HT-29 (cell line): ENCODE measurements around the gene VWCE. TPM values are rescaled to one million over a fixed set of nuclear protein-coding genes. Genes with fewer than 3 reads are reported as not detected.
A peak's percentile ranks its signal among the peaks of the same experiment; 100 is the strongest.
"Not testable (repeated sequence)": the region's sequence is repeated elsewhere in the genome, so short reads cannot be mapped to it uniquely, and the experiment has no call there.

ENCODE experiments used
- DNase-seq: peaks from one replicate; pipeline ENCODE4 v3.0.0-alpha.2; 2015; ENCODE audit warnings: low spot score
- total RNA-seq: library from RNA; depleted of rRNA; stranded (reverse); fragments of >200 nt; shearing (Covaris generic); gene quantifications from 2 replicates; pipeline ENCODE4 v1.2.3, GENCODE V29; 2014

VWCE gene
- total RNA-seq, 1 experiment from 2014 or later: not detected

DNA sequence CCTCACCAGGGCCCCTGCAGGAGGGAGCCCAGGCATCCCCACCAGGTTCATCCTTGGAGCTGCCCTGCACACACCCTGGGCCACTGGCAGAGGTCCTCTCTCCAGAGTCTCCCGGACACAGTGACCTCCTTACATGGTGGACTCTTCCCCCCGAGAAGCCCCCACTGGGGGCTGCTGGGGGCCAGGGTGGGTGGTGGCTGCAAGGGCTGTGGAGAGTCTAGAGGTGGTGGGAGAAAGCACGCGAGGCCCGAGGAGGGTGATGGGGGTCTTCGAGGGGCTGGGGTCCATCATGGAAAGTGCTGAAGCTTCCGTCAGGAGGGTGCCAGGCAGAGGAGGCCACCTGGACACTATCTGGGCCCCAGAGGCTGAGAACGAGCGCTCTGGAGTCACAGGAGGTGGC is 36.6 kb downstream of the VWCE start:
- DNase-seq: no peak

DNA sequence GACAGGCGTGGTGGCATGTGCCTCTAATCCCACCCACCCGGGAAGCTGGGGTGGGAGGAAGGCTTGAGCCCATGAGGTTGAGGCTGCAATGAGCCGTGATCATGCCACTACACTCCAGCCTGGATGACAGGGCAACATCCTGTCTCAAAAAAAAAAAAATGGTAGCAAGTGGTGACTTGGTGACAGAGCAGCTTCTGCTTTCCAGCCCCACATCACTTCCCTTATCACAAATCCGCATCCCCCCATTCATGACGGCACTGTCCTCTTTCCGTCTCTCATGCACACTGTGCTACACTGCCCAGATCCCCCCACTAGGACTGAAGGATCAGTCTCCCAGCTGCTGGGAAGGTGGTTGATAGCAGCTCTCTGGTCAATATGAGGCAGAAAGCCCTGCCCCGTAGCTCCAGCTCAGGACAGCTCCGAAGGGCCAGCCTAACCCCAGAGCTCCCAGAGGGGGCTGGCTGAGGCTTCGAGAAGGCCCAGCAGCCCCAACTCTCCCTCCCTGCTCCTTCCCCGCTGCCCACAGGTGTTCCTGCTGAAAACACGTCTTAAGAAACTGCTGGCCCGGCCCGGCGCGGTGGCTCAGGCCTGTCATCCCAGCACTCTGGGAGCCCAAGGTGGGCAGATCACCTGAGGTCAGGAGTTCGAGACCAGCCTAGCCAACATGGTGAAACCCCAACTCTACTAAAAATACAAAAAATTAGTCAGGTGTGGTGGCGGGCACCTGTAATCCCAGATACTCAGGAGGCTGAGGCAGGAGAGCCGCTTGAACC is 38.2 kb downstream of the VWCE start:
- DNase-seq: no peak

GRCh38 chr11:61254403-61255025 is 40.6 kb downstream of the VWCE start:
- peak; percentile 78 for DNase-seq

GRCh38 chr11:61252332-61252731 is 42.8 kb downstream of the VWCE start:
- not testable (repeated sequence) for DNase-seq

DNA sequence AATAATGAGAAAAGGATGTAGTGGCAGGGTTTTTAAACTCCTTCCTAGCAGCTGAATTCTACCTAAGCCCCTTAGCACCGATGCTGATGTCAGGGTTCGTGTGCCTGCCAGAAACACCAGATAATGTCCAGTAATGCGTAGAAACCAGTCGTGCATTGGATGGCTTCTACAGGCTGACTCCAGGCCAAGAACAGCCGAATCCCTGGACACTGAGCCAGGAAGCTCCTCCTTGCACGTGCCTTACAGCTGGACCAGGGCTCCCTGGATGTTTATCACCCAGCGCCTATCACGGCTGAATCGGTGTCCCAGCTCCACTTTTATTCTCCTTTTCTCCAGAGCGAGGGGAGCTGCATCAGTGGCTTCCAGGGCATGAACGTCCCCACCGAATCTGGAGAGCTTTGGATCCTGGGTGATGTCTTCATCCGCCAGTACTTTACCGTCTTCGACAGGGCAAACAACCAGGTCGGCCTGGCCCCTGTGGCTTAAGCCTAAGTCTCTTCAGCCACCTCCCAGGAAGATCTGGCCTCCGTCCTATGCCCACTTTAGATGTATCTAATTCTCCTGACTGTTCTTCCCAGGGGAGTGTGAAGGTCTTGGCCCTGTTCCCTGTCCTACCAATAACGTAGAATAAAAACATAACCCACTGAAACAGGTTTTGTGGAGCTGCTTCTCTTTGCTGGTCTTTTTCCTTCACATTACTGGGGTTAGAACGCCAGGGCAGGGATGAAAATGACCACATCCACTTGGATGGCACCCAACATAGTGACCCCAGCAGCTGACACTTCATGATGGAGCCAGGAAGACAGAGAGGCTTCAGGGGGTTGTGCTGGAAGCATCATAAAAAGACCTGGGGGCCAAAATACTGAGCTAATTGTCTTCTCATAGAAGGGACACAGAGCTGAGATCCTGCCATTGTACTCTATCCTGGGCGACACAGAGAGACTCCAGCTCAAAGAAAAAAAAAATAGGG is 44.0 kb downstream of the VWCE start:
- not testable (repeated sequence) for DNase-seq

GRCh38 chr11:61249201-61249600 is 45.9 kb downstream of the VWCE start:
- DNase-seq: not testable (repeated sequence)

GRCh38 chr11:61248071-61248470 is 47.0 kb downstream of the VWCE start:
- DNase-seq: not testable (repeated sequence)

- not testable (repeated sequence) for DNase-seq
Observed at GRCh38 chr11:61245284-61245964, 49.7 kb downstream of the VWCE start.

GRCh38 chr11:61241526-61241925 is 53.6 kb downstream of the VWCE start:
- DNase-seq: not testable (repeated sequence)

GRCh38 chr11:61240875-61241274 is 54.2 kb downstream of the VWCE start, which contains the start of gene PGA5:
PGA5 (plus strand) TSS chr11:61241175; CDS start chr11:61241227, 52 bp downstream.
- not testable (repeated sequence) for DNase-seq

- not testable (repeated sequence) for DNase-seq
Observed at GRCh38 chr11:61240288-61240687, 54.8 kb downstream of the VWCE start.

DNA sequence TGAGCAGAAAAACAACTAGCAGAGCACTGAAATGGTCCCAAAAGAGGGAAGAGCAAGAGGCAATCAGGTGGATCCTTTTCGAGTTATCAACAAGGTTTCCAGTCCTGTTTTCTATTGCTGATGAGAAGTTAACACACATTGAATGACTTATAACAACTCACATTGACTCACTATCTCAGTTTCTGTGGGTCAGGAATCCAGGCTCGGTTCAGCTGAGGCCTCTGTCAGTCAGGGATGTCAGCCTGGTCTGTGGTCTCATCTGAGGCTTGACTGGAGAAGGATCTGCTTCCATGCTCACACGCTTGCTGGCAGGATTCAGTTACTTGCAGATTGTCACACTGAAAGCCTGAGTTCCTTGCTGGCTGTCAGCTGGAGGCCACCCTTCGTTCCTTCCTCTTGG is 58.0 kb downstream of the VWCE start:
- DNase-seq: not testable (repeated sequence)

GRCh38 chr11:61232548-61233145 is 62.5 kb downstream of the VWCE start:
- not testable (repeated sequence) for DNase-seq

GRCh38 chr11:61231585-61231984 is 63.5 kb downstream of the VWCE start:
- not testable (repeated sequence) for DNase-seq

- not testable (repeated sequence) for DNase-seq
Observed at GRCh38 chr11:61231033-61231432, 64.1 kb downstream of the VWCE start.

- DNase-seq: not testable (repeated sequence)
Observed at GRCh38 chr11:61229458-61229857, 65.7 kb downstream of the VWCE start.

GRCh38 chr11:61226457-61227137 is 68.5 kb downstream of the VWCE start:
- DNase-seq: not testable (repeated sequence)

GRCh38 chr11:61222692-61223091 is 72.4 kb downstream of the VWCE start:
- DNase-seq: not testable (repeated sequence)

DNA sequence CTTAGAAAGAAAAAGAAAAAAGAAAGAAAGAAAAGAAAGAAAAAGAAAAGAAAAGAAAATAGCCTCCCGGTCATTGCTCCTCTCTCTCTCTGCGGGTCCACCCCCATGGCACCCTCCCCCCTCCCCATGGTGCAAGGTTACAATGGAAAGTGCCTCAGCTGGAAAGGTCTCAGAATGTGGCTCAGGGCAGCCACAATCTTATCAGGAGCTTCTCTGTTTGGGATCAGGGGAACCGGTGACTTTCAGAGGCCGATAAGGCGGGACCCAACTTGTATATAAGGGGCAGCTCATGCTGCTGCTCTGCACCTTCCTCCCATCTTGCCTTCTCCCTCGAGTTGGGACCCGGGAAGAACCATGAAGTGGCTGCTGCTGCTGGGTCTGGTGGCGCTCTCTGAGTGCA is 73.1 kb downstream of the VWCE start, which contains the start of gene PGA4:
TSS of gene PGA4 (plus strand) at position 301 of the 400 bp plus-strand sequence. CDS start at position 355, 54 bp downstream.
- not testable (repeated sequence) for DNase-seq

GRCh38 chr11:61219016-61219415 is 76.1 kb downstream of the VWCE start:
- DNase-seq: not testable (repeated sequence)
